Measurements from ENCODE around the gene AGAP3.

AGAP3 gene

GRCh38 chr7:151125470-151125845 lies 39.2 kb downstream of the AGAP3 start:
- no peak for DNase-seq

- DNase-seq, result no peak
These were observed 39.7 kb downstream of the AGAP3 start for GRCh38 chr7:151125846-151126481.

- no peak for DNase-seq
These were observed 40.3 kb downstream of the AGAP3 start for GRCh38 chr7:151126491-151127137.

- DNase-seq, result no peak
These were observed 41.9 kb downstream of the AGAP3 start for GRCh38 chr7:151128144-151128543.

- DNase-seq, result no peak
These were observed 42.4 kb downstream of the AGAP3 start for GRCh38 chr7:151128716-151129115.

- DNase-seq, result no peak
These were observed 43.1 kb downstream of the AGAP3 start for GRCh38 chr7:151129117-151129959.

- no peak for DNase-seq
These were observed 43.8 kb downstream of the AGAP3 start for GRCh38 chr7:151129960-151130591.

GRCh38 chr7:151130741-151131157 lies 44.5 kb downstream of the AGAP3 start:
- DNase-seq, result no peak

- no peak for DNase-seq
These were observed 44.9 kb downstream of the AGAP3 start for GRCh38 chr7:151131224-151131591.

- no peak for DNase-seq
These were observed 45.5 kb downstream of the AGAP3 start for GRCh38 chr7:151131592-151132293.

- DNase-seq, result no peak
These were observed 46.4 kb downstream of the AGAP3 start for GRCh38 chr7:151132461-151133205.

- no peak for DNase-seq
These were observed 47.2 kb downstream of the AGAP3 start for GRCh38 chr7:151133266-151133985.

- DNase-seq, result no peak
These were observed 47.9 kb downstream of the AGAP3 start for GRCh38 chr7:151133986-151134742.

- DNase-seq, result no peak
These were observed 48.7 kb downstream of the AGAP3 start for GRCh38 chr7:151134743-151135524.

- DNase-seq, result no peak
These were observed 49.2 kb downstream of the AGAP3 start for GRCh38 chr7:151135525-151135845.

- no peak for DNase-seq
These were observed 49.9 kb downstream of the AGAP3 start for GRCh38 chr7:151135866-151136843.

GRCh38 chr7:151137076-151137675 lies 50.9 kb downstream of the AGAP3 start:
- DNase-seq, result no peak

- DNase-seq, result no peak
These were observed 51.5 kb downstream of the AGAP3 start for GRCh38 chr7:151137791-151138152.

All from SIG-M5 (cell line).